Fibroblast of peridontal ligament (primary cell): ENCODE measurements around the gene SNX33.
"Not testable (repeated sequence)": the region's sequence is repeated elsewhere in the genome, so short reads cannot be mapped to it uniquely, and the experiment has no call there.

Experiments used
- DNase-seq: peaks from one replicate; pipeline ENCODE4 v3.0.0-alpha.2; 2010; ENCODE audit errors: extremely low read depth

SNX33 gene

GRCh38 chr15:75683646-75684312 is 36.1 kb downstream of the SNX33 start:
- peak; percentile 45 for DNase-seq

GRCh38 chr15:75684648-75685047 is 36.9 kb downstream of the SNX33 start:
- no peak for DNase-seq

GRCh38 chr15:75685195-75685594 is 37.5 kb downstream of the SNX33 start:
- DNase-seq = no peak

- peak; percentile 49 for DNase-seq
Measured at GRCh38 chr15:75686212-75686642, 38.5 kb downstream of the SNX33 start.

DNA sequence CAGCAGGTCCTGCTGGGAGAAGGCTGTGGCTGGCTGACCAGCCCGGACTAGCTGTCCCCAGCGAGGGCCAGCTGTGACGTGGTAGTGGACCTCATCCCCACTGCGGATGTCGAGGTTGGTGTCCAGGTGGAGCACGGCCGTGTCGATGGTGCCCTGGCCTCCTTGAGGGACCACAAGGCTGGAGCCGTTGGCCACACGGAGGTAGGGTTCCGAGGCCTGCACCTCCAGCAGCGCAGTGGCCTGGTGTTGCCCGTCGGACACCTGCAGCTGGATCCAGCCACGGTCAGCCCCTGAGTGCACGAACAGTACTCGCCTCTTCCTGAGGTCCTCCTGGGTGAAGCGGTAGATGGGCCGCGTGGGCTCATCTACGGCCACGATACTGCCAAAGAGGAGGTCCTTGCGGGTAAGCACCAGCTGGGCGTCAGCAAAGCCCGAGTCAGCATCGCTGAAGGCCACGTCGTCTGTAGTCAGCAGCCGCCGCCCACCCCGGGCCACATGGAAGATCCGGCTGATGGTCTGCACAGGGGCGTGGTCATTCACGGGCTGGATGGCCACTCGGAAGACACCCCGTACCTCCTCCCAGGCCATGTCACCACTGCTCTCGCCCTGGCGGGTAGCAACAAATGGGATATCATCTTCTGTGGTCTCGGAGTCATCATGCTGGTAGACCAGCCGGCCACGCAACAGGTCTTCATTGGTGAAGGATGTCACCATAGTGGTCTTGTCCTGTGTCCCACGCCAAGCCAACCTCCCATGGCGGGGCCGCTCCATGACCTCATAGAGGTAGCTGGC is 40.0 kb downstream of the SNX33 start:
- no peak for DNase-seq

- no peak for DNase-seq
Measured at GRCh38 chr15:75688278-75688557, 40.5 kb downstream of the SNX33 start.

DNA sequence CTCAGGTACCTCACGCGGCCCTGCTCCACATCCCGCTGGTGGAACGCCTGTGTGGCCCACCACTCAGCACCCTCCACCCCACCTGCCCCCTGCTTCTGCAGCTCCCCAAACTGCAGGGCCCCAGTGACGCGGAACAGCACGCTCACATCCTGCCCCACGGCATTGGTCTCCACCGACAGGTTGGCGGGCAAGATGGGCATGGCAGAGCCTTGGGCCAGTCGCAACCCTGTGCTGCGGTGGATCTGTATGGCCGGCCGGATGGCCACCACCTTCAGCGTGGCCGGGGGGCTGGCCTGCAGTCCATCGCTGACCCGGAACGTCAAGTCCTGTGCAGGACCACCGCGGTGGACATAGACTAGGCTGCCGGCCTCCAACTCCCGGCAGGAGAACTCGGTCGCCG is 41.1 kb downstream of the SNX33 start:
- no peak for DNase-seq

GRCh38 chr15:75689429-75689828 is 41.7 kb downstream of the SNX33 start:
- not testable (repeated sequence) for DNase-seq

DNA sequence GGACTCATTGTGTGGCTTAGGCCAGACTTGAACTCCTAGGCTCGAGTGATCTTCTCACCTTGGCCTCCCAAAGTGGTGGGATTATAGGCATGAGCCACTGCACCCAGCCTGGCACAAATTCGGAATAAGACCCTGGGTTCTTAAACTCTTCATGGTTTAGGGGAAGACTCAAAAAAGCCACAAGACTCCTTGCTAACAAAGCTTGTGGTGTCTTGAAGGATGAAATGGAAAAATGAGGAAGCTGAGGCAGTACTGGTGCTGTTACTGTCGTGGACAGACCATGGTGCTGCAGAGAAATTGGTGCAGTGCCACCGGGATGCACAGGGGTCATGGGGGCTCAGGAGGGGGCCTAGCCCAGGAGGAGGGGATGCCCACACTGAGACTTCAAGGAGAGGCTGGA is 44.6 kb downstream of the SNX33 start:
- not testable (repeated sequence) for DNase-seq

GRCh38 chr15:75693028-75693427 is 45.3 kb downstream of the SNX33 start:
- DNase-seq = not testable (repeated sequence)

GRCh38 chr15:75693501-75694240 is 46.0 kb downstream of the SNX33 start:
- DNase-seq = peak; percentile 79

- peak; percentile 98 for DNase-seq
Measured at GRCh38 chr15:75694241-75695182, 46.8 kb downstream of the SNX33 start.

DNA sequence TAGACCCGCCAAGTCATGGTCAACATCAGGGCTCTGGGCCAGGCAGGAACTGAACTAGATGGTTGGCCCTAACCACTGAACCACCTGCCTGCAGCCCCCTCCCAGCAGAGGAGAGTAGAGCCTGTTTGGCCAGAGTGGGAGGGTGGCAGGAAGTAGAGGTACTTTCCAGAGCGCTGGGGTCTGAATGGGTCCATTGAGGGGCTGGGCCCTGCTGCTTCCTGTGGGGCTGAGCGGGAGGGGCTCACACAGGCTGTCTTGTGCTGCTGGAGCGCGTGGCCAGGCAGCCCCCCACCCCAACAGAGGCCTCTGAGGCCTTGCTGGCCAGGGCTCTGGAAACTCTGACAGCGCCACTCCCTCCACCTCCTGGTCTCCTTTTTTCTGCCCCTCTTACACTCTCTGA is 47.5 kb downstream of the SNX33 start:
- no peak for DNase-seq

DNA sequence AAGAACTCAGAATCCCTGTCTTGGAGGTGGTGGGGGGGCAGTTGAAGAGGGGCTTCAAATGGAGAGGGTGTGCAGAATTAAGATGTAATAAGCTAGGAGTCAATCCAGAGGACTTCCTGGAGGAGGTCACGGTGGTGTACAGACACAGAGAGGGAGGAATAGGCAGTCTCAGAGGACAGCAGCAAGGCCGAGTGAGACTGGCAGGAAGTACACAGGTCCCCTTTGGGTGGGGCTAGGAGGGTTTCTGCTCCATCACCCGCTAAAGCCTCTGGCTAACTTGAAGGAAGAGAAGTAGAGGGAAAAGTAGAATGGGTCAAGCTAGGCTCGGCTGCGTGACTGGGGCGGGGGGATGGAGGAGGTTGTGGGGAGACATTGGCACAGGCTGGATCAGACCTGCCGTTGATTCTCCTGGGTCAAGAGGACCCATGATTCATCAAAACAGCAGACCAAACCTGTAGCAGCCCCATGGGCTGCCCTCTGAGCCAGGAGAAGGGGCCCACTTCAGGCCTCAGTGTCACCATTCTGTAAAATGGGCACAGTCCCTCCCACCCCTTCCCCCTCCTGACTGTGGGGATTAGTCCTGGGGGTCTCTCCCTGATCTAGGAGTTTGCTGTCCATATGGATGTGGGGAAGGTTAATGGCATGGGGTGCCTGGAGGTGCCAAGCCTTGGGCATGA is 48.1 kb downstream of the SNX33 start:
- no peak for DNase-seq

DNA sequence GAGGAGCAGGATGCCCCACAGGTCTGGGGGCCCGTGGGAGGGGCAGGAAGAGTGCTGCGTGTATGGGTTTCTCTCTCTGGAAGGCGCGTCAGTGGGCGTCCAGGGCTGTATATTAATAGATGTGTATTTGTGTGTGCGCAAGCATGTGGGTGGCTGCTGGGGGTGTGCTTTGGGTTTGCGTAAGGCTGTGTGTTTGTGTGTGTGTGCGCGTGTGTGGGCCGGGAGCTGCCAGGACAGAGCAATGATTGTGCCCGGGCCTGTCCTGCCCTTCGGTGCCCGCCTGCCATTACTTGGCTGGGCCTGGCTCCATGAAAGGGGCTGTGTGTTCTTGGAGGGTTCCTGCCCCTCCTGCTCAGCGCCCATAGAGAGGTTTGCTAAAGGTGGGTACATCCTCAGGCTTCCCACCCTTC is 48.6 kb downstream of the SNX33 start:
- no peak for DNase-seq

DNA sequence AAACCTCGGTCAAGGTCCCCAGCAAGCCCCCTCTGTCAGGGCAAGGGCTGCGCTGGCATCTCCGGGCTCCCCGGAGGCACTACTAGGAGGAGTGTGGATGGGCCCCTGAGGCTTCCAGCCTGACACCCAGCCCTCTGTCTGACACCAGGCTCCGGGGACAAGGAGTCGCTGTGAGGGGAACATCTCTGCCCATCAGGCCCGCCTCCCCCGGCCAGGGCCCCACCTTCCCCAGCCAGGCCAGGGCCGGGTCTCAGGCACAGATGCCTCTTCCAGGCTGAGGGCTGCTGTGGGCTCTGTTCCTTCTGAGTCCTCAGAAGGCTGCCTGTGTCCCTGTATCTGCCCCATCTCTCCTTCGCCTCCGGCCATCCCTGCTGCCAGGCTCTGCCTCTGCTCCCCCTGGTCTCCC is 49.1 kb downstream of the SNX33 start:
- no peak for DNase-seq

DNA sequence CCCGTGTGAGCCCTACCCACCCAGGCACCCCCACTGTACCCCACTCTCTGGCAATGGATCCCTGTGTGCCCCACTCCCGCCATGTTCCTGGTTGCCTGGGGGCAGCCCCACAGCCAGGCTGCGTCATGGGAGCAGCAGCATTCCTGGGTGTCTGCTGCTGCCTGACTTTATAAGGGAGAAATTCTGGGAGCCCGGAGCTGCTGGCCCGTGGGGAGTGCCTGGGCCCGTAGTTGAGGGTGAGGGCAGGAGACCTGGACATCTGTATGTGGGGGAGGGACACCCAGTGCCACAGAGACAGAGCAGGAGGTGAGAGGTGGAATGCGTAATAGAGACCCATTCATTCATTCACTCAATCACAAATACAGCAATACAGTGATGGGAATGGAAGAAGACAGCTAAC is 49.8 kb downstream of the SNX33 start:
- no peak for DNase-seq

- DNase-seq = not testable (repeated sequence)
Measured at GRCh38 chr15:75697974-75698747, 50.4 kb downstream of the SNX33 start.

GRCh38 chr15:75699517-75699916 is 51.8 kb downstream of the SNX33 start:
- DNase-seq = not testable (repeated sequence)
